Neural cell (in vitro differentiated cells): Measurements from ENCODE around the gene HMSD.

ENCODE experiments used
- RAD21 ChIP-seq: fragments of 450-650 bp; conservative IDR thresholded peaks from 2 replicates; pipeline ENCODE4 v1.6.1; 2014; ENCODE audit warnings: antibody characterized with exemption, mild to moderate bottlenecking, moderate library complexity
- TF ChIP-seq, protein P1 (sequence below): fragments of 450-650 bp; IDR thresholded peaks from 2 replicates; pipeline ENCODE4 v1.5.1; 2014; ENCODE audit warnings: antibody characterized with exemption, mild to moderate bottlenecking, moderate library complexity; ENCODE audit not compliant: poor library complexity, severe bottlenecking
- TF ChIP-seq, protein P2 (sequence below): IDR thresholded peaks from 2 replicates; pipeline ENCODE4 v1.6.1; 2012; ENCODE audit warnings: borderline replicate concordance

DNA sequence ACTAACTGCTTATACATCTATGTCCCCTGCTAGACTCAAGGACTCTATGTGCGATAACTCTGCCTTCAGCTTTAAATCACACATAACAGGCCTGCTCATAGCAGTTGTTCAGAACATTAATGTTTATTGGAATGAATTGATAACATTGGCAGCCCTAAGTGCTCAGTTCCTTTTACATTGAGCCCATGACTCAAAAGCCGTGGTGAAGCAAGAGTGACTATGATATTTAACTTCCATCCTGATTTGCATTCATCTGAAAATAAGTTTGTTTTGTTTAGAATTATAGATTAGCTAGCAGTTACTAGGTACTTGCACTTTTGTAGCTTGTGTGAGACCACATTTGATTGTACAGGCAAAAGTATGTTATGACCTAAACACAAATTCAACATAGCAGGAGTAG lies 27.1 kb upstream of the HMSD start:
- TF ChIP-seq, protein P1, sequence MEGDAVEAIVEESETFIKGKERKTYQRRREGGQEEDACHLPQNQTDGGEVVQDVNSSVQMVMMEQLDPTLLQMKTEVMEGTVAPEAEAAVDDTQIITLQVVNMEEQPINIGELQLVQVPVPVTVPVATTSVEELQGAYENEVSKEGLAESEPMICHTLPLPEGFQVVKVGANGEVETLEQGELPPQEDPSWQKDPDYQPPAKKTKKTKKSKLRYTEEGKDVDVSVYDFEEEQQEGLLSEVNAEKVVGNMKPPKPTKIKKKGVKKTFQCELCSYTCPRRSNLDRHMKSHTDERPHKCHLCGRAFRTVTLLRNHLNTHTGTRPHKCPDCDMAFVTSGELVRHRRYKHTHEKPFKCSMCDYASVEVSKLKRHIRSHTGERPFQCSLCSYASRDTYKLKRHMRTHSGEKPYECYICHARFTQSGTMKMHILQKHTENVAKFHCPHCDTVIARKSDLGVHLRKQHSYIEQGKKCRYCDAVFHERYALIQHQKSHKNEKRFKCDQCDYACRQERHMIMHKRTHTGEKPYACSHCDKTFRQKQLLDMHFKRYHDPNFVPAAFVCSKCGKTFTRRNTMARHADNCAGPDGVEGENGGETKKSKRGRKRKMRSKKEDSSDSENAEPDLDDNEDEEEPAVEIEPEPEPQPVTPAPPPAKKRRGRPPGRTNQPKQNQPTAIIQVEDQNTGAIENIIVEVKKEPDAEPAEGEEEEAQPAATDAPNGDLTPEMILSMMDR = no peak
- TF ChIP-seq, protein P2, sequence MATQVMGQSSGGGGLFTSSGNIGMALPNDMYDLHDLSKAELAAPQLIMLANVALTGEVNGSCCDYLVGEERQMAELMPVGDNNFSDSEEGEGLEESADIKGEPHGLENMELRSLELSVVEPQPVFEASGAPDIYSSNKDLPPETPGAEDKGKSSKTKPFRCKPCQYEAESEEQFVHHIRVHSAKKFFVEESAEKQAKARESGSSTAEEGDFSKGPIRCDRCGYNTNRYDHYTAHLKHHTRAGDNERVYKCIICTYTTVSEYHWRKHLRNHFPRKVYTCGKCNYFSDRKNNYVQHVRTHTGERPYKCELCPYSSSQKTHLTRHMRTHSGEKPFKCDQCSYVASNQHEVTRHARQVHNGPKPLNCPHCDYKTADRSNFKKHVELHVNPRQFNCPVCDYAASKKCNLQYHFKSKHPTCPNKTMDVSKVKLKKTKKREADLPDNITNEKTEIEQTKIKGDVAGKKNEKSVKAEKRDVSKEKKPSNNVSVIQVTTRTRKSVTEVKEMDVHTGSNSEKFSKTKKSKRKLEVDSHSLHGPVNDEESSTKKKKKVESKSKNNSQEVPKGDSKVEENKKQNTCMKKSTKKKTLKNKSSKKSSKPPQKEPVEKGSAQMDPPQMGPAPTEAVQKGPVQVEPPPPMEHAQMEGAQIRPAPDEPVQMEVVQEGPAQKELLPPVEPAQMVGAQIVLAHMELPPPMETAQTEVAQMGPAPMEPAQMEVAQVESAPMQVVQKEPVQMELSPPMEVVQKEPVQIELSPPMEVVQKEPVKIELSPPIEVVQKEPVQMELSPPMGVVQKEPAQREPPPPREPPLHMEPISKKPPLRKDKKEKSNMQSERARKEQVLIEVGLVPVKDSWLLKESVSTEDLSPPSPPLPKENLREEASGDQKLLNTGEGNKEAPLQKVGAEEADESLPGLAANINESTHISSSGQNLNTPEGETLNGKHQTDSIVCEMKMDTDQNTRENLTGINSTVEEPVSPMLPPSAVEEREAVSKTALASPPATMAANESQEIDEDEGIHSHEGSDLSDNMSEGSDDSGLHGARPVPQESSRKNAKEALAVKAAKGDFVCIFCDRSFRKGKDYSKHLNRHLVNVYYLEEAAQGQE = no peak
- TF ChIP-seq RAD21 = no peak
